T-helper 9 cell (primary cell): Measurements from ENCODE around the gene KYAT1.

Experiments used
- DNase-seq: peaks from one replicate; pipeline ENCODE4 v3.0.0-alpha.2; 2020

Gene KYAT1

GRCh38 chr9:128836509-128837145 is 45.1 kb downstream of the KYAT1 start:
- no peak for DNase-seq

GRCh38 chr9:128835246-128836210 is 46.2 kb downstream of the KYAT1 start:
- no peak for DNase-seq

- no peak for DNase-seq
These were observed 48.1 kb downstream of the KYAT1 start for GRCh38 chr9:128833696-128834095.

GRCh38 chr9:128829477-128830251 is 52.1 kb downstream of the KYAT1 start, which contains the start of gene SPOUT1:
SPOUT1 (minus strand) TSS chr9:128829794; CDS start chr9:128829780, 14 bp downstream.
- DNase-seq: peak; percentile 90

GRCh38 chr9:128828719-128829452 is 52.9 kb downstream of the KYAT1 start:
- no peak for DNase-seq

- no peak for DNase-seq
These were observed 53.5 kb downstream of the KYAT1 start for GRCh38 chr9:128828267-128828666.

GRCh38 chr9:128825923-128826700 is 55.6 kb downstream of the KYAT1 start:
- no peak for DNase-seq

GRCh38 chr9:128824911-128825310 is 56.8 kb downstream of the KYAT1 start:
- DNase-seq: no peak

- DNase-seq: no peak
These were observed 57.8 kb downstream of the KYAT1 start for GRCh38 chr9:128823903-128824406.

- DNase-seq: no peak
These were observed 58.3 kb downstream of the KYAT1 start for GRCh38 chr9:128823362-128823902.

- no peak for DNase-seq
These were observed 59.2 kb downstream of the KYAT1 start for GRCh38 chr9:128822407-128823042.

GRCh38 chr9:128821584-128822406 is 60.0 kb downstream of the KYAT1 start:
- DNase-seq: no peak

- DNase-seq: no peak
These were observed 60.8 kb downstream of the KYAT1 start for GRCh38 chr9:128820665-128821583.

- DNase-seq: no peak
These were observed 61.8 kb downstream of the KYAT1 start for GRCh38 chr9:128819716-128820664.

GRCh38 chr9:128818839-128819715 is 62.7 kb downstream of the KYAT1 start:
- peak; percentile 27 for DNase-seq
